HG03442 (cell line): ENCODE results near the gene PCNA.

ENCODE experiments used
- ATAC-seq: cut with Tn5 transposase; IDR thresholded peaks from one replicate; pipeline ENCODE4 v1.9.1; 2021; ENCODE audit warnings: mild to moderate bottlenecking, moderate library complexity; ENCODE audit not compliant: unreplicated experiment

PCNA gene

DNA sequence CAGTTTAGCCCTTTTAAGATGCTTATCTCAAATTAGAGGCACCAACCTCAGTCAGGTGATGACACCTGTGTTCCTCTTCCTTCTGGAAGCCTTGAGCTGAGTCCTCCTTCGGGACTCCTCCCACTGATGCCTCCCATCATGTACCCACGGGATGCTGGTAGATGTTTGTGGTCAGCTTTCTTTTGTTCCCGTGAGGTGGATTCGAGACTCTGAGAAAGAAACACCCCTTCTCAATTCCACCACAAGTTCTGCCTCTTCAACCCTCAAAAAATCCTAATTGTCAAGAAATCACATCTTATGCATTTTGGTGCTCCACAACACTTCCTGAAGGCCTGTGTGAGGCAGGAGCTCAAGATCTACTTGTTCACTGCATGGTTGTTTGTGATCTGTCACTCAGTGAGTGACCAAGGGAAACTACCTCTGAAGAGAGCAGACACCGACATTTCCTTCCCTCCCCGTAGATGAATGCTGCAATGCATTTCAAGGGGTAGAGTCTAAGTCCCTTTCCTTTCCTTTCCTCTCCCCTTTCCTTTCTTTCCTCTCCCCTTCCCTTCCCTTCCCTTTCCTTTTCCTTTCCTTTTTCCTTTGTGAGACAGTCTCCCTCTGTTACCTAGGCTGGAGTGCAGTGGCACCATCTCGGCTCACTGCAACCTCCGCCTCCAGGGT is 50.5 kb downstream of the PCNA start:
- ATAC-seq, result no peak

DNA sequence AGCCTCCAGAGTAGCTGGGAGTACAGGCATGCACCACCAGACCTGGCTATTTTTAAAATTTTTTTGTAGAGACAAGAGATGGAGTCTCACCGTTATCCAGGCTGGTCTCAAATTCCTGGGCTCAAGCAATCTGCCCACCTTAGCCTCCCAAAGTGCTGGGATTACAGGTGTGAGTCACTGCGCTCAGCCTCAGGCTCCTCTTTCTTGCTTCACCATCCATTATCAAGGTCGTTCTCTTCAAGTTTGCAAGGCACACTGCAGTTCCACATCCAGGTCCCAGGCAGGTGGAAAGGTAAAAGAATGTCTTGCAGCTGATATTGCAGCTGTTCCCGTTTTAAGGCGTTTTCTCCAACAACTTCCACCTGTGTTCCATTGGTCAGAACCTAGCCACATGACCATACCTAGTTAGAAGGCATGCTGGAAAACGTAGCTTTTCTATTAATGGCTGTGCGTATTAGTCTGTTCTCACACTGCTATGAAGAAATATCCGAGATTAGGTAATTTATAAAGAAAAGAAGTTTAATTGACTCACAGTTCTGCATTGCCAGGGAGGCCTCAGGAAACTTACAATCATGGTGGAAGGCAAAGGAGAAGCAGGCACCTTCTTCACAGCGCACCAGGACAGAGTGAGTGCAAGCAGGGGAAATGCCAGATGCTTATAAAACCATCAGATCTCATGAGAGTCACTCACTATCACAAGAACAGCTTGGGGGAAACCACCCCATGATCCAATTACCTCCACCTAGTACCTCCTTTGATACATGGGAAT is 51.7 kb downstream of the PCNA start:
- no peak for ATAC-seq

DNA sequence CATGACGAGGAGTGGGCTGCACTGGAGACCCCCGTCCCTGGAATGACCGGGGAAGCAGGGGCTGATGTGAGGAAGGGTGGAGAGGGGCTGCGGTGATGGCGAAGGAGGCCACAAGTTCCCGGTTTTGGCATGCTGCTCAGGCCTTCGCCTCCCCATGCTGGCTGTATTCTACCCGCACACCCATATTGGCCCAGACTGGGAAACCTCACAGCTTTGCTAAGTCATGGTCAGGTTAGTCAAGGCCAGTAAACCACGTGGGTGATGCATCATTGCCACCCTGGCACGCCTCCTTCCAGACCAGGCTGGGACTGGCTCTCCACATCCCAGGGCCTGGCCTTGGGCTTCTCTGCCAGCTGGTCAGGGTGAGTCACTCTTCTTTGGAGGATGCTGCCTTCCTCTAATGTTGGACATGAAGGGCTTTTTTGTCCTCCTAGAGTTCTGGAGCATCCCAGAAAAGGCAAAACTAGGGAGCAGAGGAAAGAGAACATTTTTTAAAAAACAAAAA is 53.8 kb downstream of the PCNA start:
- no peak for ATAC-seq

- no peak for ATAC-seq
Observed at GRCh38 chr20:5065166-5065878, 54.4 kb downstream of the PCNA start.
